CD4-positive, alpha-beta T cell (primary cell): ENCODE data around the gene CDH24. TPM values are rescaled to one million over a fixed set of nuclear protein-coding genes. Genes with fewer than 3 reads are reported as not detected.

Experiments used
- ATAC-seq: fragments of 200-7000 bp; cut with Tn5 transposase; one replicate; pipeline ENCODE4 v1.10.0; 2022; ENCODE audit warnings: mild to moderate bottlenecking; ENCODE audit not compliant: poor library complexity
- CTCF ChIA-PET: fragments of 350-600 bp; sonication (Branson Sonifier 250); formaldehyde crosslinking; loops from one replicate; lab custom pipeline; 2021; ENCODE audit warnings: antibody characterized with exemption, inconsistent platforms; lab: Charles Lee
- POLR2A ChIA-PET: fragments of 350-600 bp; sonication (Branson Sonifier 250); formaldehyde crosslinking; loops from one replicate; lab custom pipeline; 2021; ENCODE audit warnings: antibody characterized with exemption, inconsistent platforms; lab: Charles Lee
- DNase-seq, 14 experiments: peaks; one replicate each; pipeline ENCODE4 v3.0.0-alpha.2; 2013 to 2020; ENCODE audit warnings: mixed read lengths in 2 of 14
- H3K27ac ChIP-seq, 2 donors: one replicate each; pipeline versions ENCODE4 v1.5.1 to v1.7.0; 2013; ENCODE audit warnings: low read length in 2 of 2, low read depth in 1 of 2, mild to moderate bottlenecking in 1 of 2
- H3K27me3 ChIP-seq, 2 experiments: 1 replicate in 1 of 2; 2 replicates in 1 of 2; pipeline versions ENCODE4 v1.6.1 to v1.7.0; 2013; ENCODE audit warnings: low read length in 2 of 2, control low read depth in 1 of 2, mild to moderate bottlenecking in 1 of 2, moderate library complexity in 1 of 2; ENCODE audit not compliant: insufficient read depth in 2 of 2, control insufficient read depth in 1 of 2
- H3K36me3 ChIP-seq: one replicate; pipeline ENCODE4 v1.6.1; 2013; ENCODE audit warnings: low read length, control low read depth; ENCODE audit not compliant: insufficient read depth
- H3K4me1 ChIP-seq: one replicate; pipeline ENCODE4 v1.6.1; 2013; ENCODE audit warnings: low read length, control low read depth; ENCODE audit not compliant: insufficient read depth
- H3K4me3 ChIP-seq: one replicate; pipeline ENCODE4 v1.5.1; 2013; ENCODE audit warnings: mild to moderate bottlenecking, low read length, moderate library complexity
- H3K9me3 ChIP-seq, 2 experiments: 1 replicate in 1 of 2; 2 replicates in 1 of 2; pipeline versions ENCODE4 v1.6.1 to v1.7.0; 2013; ENCODE audit warnings: low read length in 2 of 2, mild to moderate bottlenecking in 2 of 2, control low read depth in 1 of 2, moderate library complexity in 1 of 2; ENCODE audit not compliant: control insufficient read depth in 1 of 2, insufficient read depth in 1 of 2
- H3K27ac Mint-ChIP-seq: one replicate; pipeline ENCODE4 v1.8.0; 2020; ENCODE audit warnings: mixed read lengths
- H3K27me3 Mint-ChIP-seq: one replicate; pipeline ENCODE4 v1.8.0; 2021; ENCODE audit warnings: mixed read lengths
- H3K36me3 Mint-ChIP-seq: one replicate; pipeline ENCODE4 v1.8.0; 2021; ENCODE audit warnings: low read depth, mixed read lengths
- H3K4me1 Mint-ChIP-seq: one replicate; pipeline ENCODE4 v1.8.0; 2021; ENCODE audit warnings: low read depth, mixed read lengths
- H3K4me3 Mint-ChIP-seq: one replicate; pipeline ENCODE4 v1.8.0; 2020; ENCODE audit warnings: mild to moderate bottlenecking, mixed read lengths
- H3K9me3 Mint-ChIP-seq: one replicate; pipeline ENCODE4 v1.8.0; 2020; ENCODE audit warnings: mixed read lengths
- intact Hi-C, 2 experiments: fragments of 100-400 bp; cut with DNase I in 1 of 2; cut with micrococcal nuclease in 1 of 2; formaldehyde crosslinking; loops; one replicate each; pipeline versions ENCODE4 v1.15.1 to v1.9.0; 2023 to 2025; cut with DNase I, micrococcal nuclease
- total RNA-seq, 174 experiments: library from RNA in 2 of 174; stranded (reverse) in 2 of 174; gene quantifications; one replicate each; pipeline ENCODE4 v1.2.3 and lab custom pipeline; 2021 to 2026
- TF ChIP-seq, protein P1 (sequence below): fragments of 200-600 bp; IDR thresholded peaks from one replicate; pipeline ENCODE4 v1.8.0; 2022; ENCODE audit warnings: antibody characterized with exemption, mild to moderate bottlenecking

Gene CDH24
- total RNA-seq, 2 experiments from 2014 or later, result 3.3 to 3.7 TPM

DNA sequence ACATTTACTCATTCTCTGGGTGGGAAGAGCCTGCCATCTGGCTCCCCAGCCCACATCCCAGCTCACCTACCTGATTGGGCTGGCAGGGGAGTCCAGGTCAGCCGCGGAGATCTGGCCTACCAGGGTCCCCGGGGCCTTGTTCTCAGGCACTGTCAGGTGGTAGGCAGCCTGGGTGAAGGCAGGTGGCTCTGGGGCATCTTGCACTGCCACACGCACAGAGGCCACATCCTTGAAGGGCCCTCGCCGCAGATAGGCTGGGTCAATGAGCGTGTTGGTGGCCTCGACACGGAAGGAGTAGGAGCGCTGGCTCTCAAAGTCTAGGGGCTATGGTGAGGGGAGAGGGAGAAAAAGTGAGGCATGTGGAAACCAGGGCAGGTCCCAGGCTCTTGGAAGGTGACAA is 3.9 kb downstream of the CDH24 start:
- intact Hi-C loops, result no loop called here
- Mint-ChIP-seq H3K27ac (no peak overlapping the region), H3K4me1 (peaks cover 18% of the 10 kb centered on the region), H3K27me3 (no peaks in the 10 kb centered on the region), H3K36me3 (peaks cover 16% of the 10 kb centered on the region), H3K4me3 (no peak overlapping the region), H3K9me3 (no peaks in the 10 kb centered on the region)
- Histone ChIP-seq H3K27me3 (no peaks in the 10 kb centered on the region), H3K9me3 (no peaks in the 10 kb centered on the region), H3K4me3 (no peak overlapping the region), H3K4me1 (peaks cover 24% of the 10 kb centered on the region), H3K27ac (no peak overlapping the region), H3K36me3 (no peaks in the 10 kb centered on the region)
- ATAC-seq (no peak), DNase-seq (no peak)
- TF ChIP-seq, protein P1, sequence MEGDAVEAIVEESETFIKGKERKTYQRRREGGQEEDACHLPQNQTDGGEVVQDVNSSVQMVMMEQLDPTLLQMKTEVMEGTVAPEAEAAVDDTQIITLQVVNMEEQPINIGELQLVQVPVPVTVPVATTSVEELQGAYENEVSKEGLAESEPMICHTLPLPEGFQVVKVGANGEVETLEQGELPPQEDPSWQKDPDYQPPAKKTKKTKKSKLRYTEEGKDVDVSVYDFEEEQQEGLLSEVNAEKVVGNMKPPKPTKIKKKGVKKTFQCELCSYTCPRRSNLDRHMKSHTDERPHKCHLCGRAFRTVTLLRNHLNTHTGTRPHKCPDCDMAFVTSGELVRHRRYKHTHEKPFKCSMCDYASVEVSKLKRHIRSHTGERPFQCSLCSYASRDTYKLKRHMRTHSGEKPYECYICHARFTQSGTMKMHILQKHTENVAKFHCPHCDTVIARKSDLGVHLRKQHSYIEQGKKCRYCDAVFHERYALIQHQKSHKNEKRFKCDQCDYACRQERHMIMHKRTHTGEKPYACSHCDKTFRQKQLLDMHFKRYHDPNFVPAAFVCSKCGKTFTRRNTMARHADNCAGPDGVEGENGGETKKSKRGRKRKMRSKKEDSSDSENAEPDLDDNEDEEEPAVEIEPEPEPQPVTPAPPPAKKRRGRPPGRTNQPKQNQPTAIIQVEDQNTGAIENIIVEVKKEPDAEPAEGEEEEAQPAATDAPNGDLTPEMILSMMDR, result no peak
- ChIA-PET CTCF (interaction anchor here (0.6 to 2.5 kb wide), 3 partner anchors 47 to 482 kb away, joined by 3 to 14 read pairs (median 9); no protein-coding TSS in a partner anchor), POLR2A (no interaction called here)

GRCh38 chr14:23052671-23053070 is 4.6 kb downstream of the CDH24 start:
- H3K27ac Mint-ChIP-seq, result no peak overlapping the region
- intact Hi-C loops, result no loop called here

DNA sequence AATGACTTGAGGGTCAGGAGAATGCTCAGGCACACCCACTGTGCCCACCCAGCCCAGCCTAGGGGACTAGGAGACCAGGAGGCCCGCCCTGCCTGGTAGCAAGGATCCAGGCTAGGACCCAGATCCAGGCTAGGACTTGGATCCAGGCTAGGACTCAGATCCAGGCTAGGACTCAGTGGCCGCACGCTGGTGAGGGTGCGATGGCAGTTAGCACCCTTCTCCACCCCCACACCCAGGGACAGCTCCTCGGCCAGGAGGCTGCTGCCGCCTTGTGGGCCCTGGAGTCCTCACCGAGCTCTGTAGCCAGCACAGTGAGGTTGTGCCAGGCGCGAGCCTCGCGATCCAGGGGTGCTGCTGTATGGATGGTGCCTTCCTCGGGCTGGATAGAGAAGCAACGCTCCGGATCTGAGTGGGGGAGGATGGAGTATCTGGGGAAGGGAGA is 5.1 kb downstream of the CDH24 start:
- ATAC-seq, result no peak
- Mint-ChIP-seq H3K36me3 (peaks cover 10% of the 10 kb centered on the region), H3K27me3 (no peaks in the 10 kb centered on the region), H3K4me1 (peaks cover 13% of the 10 kb centered on the region), H3K27ac (no peak overlapping the region), H3K9me3 (no peaks in the 10 kb centered on the region), H3K4me3 (no peak overlapping the region)
- intact Hi-C loops, result no loop called here
- TF ChIP-seq, protein P1, result no peak
- Histone ChIP-seq H3K4me1 (peaks cover 16% of the 10 kb centered on the region), H3K4me3 (no peak overlapping the region), H3K27ac (no peak overlapping the region), H3K27me3 (no peaks in the 10 kb centered on the region), H3K36me3 (no peaks in the 10 kb centered on the region), H3K9me3 (no peaks in the 10 kb centered on the region)
- POLR2A ChIA-PET, result interaction anchor here (1.8 kb wide), 1 partner anchor 24 kb away, joined by 5 read pairs; no protein-coding TSS in a partner anchor
- CTCF ChIA-PET, result interaction anchor here (0.8 to 1.2 kb wide), 2 partner anchors 46 to 66 kb away, joined by 3 to 4 read pairs; no protein-coding TSS in a partner anchor
- DNase-seq, result no peak

More at GRCh38 chr14:23052671-23053070, 4.6 kb downstream of the CDH24 start:
- H3K27me3 Mint-ChIP-seq, result no peaks in the 10 kb centered on the region
- H3K36me3 ChIP-seq, result no peaks in the 10 kb centered on the region
- no peak overlapping the region for H3K27ac ChIP-seq
- H3K27me3 ChIP-seq, result no peaks in the 10 kb centered on the region
- H3K4me3 Mint-ChIP-seq, result no peak overlapping the region
- POLR2A ChIA-PET, result interaction anchor here (1.8 kb wide), 1 partner anchor 24 kb away, joined by 5 read pairs; no protein-coding TSS in a partner anchor
- CTCF ChIA-PET, result interaction anchor here (0.6 to 1.2 kb wide), 3 partner anchors 46 to 482 kb away, joined by 3 to 4 read pairs (median 3); no protein-coding TSS in a partner anchor
- ATAC-seq, result no peak
- no peaks in the 10 kb centered on the region for H3K9me3 Mint-ChIP-seq
- H3K36me3 Mint-ChIP-seq, result peaks cover 10% of the 10 kb centered on the region
- no peak overlapping the region for H3K4me3 ChIP-seq
- H3K4me1 Mint-ChIP-seq, result peaks cover 13% of the 10 kb centered on the region
- no peak for DNase-seq
- H3K4me1 ChIP-seq, result peaks cover 17% of the 10 kb centered on the region
- H3K9me3 ChIP-seq, result no peaks in the 10 kb centered on the region
- TF ChIP-seq, protein P1, result no peak
